Neural progenitor cell (in vitro differentiated cells): Measurements from ENCODE around the gene UBA1. TPM values are rescaled to one million over a fixed set of nuclear protein-coding genes. Genes with fewer than 3 reads are reported as not detected.

Experiments used
- DNase-seq: peaks from one replicate; pipeline ENCODE4 v3.0.0-alpha.2; 2016; ENCODE audit warnings: low spot score
- H2AFZ ChIP-seq: fragments of 200-600 bp; sonication (generic); replicated peaks from 2 replicates; pipeline ENCODE4 v1.6.1; 2016; ENCODE audit warnings: antibody characterized with exemption
- H3F3A ChIP-seq: fragments of 200-600 bp; sonication (generic); 2 replicates; pipeline ENCODE4 v1.6.1; 2016; ENCODE audit warnings: antibody characterized with exemption, low read depth
- H3K27ac ChIP-seq: fragments of 200-600 bp; sonication (generic); 2 replicates; pipeline ENCODE4 v1.5.1; 2016; ENCODE audit warnings: mild to moderate bottlenecking
- H3K27me3 ChIP-seq: fragments of 200-600 bp; sonication (generic); 2 replicates; pipeline ENCODE4 v1.6.1; 2016; ENCODE audit warnings: mild to moderate bottlenecking, moderate library complexity
- H3K36me3 ChIP-seq: fragments of 200-600 bp; sonication (generic); 2 replicates; pipeline ENCODE4 v1.5.1; 2016
- H3K4me1 ChIP-seq: fragments of 200-600 bp; sonication (generic); 2 replicates; pipeline ENCODE4 v1.6.1; 2016; ENCODE audit warnings: mixed run types
- H3K4me2 ChIP-seq: fragments of 200-600 bp; sonication (generic); 2 replicates; pipeline ENCODE4 v1.6.1; 2016
- H3K4me3 ChIP-seq: fragments of 200-600 bp; sonication (generic); 2 replicates; pipeline ENCODE4 v1.5.1; 2016
- H3K79me2 ChIP-seq: fragments of 200-600 bp; sonication (generic); 2 replicates; pipeline ENCODE4 v1.6.1; 2016; ENCODE audit warnings: low read depth
- H3K9ac ChIP-seq: fragments of 200-600 bp; sonication (generic); 2 replicates; pipeline ENCODE4 v1.6.1; 2016
- H3K9me3 ChIP-seq: fragments of 200-600 bp; sonication (generic); 2 replicates; pipeline ENCODE4 v1.5.1; 2016; ENCODE audit warnings: low read depth
- H4K20me1 ChIP-seq: fragments of 200-600 bp; sonication (generic); 2 replicates; pipeline ENCODE4 v1.6.1; 2016; ENCODE audit warnings: low read depth
- H3K27ac Mint-ChIP-seq: 3 replicates; pipeline ENCODE4 v1.8.0; 2021; ENCODE audit warnings: mixed read lengths
- H3K27me3 Mint-ChIP-seq: 2 replicates; pipeline ENCODE4 v1.8.0; 2022; ENCODE audit warnings: low read depth, mild to moderate bottlenecking, inconsistent platforms, moderate library complexity, mixed read lengths; ENCODE audit not compliant: insufficient read depth
- H3K36me3 Mint-ChIP-seq: 3 replicates; pipeline ENCODE4 v1.8.0; 2021; ENCODE audit warnings: mixed read lengths
- H3K4me1 Mint-ChIP-seq: 3 replicates; pipeline ENCODE4 v1.8.0; 2021; ENCODE audit warnings: mixed read lengths
- H3K4me3 Mint-ChIP-seq: 3 replicates; pipeline ENCODE4 v1.8.0; 2021; ENCODE audit warnings: mild to moderate bottlenecking, moderate library complexity, mixed read lengths
- H3K9me3 Mint-ChIP-seq: 3 replicates; pipeline ENCODE4 v1.8.0; 2020; ENCODE audit warnings: mixed read lengths
- CTCF ChIP-seq: fragments of 200-600 bp; sonication (generic); IDR thresholded peaks from 2 replicates; pipeline ENCODE4 v1.5.1; 2017; ENCODE audit warnings: antibody characterized with exemption, mild to moderate bottlenecking
- EZH2 ChIP-seq: fragments of 200-600 bp; sonication (generic); IDR thresholded peaks from 2 replicates; pipeline ENCODE4 v1.6.1; 2017; ENCODE audit warnings: antibody characterized with exemption, mild to moderate bottlenecking, moderate library complexity
- EZH2phosphoT487 ChIP-seq: fragments of 200-600 bp; sonication (generic); IDR thresholded peaks from 2 replicates; pipeline ENCODE4 v1.6.1; 2017; ENCODE audit warnings: antibody characterized with exemption
- total RNA-seq: library from RNA; depleted of rRNA; stranded (reverse); fragments of >200 nt; gene quantifications from 2 replicates; pipeline ENCODE4 v1.2.3, GENCODE V29; 2015; ENCODE audit warnings: low replicate concordance

UBA1 gene
- total RNA-seq, 1 donor from 2014 or later, result 291 TPM

GRCh38 chrX:47181301-47181700 lies 12.3 kb upstream of the UBA1 start:
- Histone ChIP-seq H3K9me3 (no peaks in the 10 kb centered on the region), H3K27ac (no peak overlapping the region), H3K4me1 (no peaks in the 10 kb centered on the region), H2AFZ (no peak overlapping the region), H3K27me3 (no peaks in the 10 kb centered on the region), H3K4me2 (no peak overlapping the region), H4K20me1 (no peaks in the 10 kb centered on the region), H3K79me2 (no peaks in the 10 kb centered on the region), H3K9ac (no peak overlapping the region), H3K36me3 (no peaks in the 10 kb centered on the region), H3F3A (no peaks in the 10 kb centered on the region), H3K4me3 (no peak overlapping the region)
- no peak overlapping the region for H3K4me3 Mint-ChIP-seq
- no peaks in the 10 kb centered on the region for H3K4me1 Mint-ChIP-seq
- no peak for DNase-seq
- TF ChIP-seq EZH2phosphoT487 (no peak), EZH2 (no peak), CTCF (no peak)
- peaks cover 6% of the 10 kb centered on the region for H3K27me3 Mint-ChIP-seq
- no peak overlapping the region for H3K27ac Mint-ChIP-seq
- H3K36me3 Mint-ChIP-seq, result peaks cover 17% of the 10 kb centered on the region
- peaks cover 11% of the 10 kb centered on the region for H3K9me3 Mint-ChIP-seq

- Mint-ChIP-seq H3K36me3 (peaks cover 15% of the 10 kb centered on the region), H3K27me3 (peaks cover 6% of the 10 kb centered on the region), H3K4me3 (no peak overlapping the region), H3K4me1 (no peaks in the 10 kb centered on the region), H3K27ac (no peak overlapping the region), H3K9me3 (peaks cover 8% of the 10 kb centered on the region)
- Histone ChIP-seq H3K27me3 (no peaks in the 10 kb centered on the region), H3K4me3 (no peak overlapping the region), H3K4me2 (no peak overlapping the region), H3K9me3 (no peaks in the 10 kb centered on the region), H3K9ac (no peak overlapping the region), H3K36me3 (no peaks in the 10 kb centered on the region), H2AFZ (no peak overlapping the region), H3K27ac (no peak overlapping the region), H4K20me1 (no peaks in the 10 kb centered on the region), H3F3A (no peaks in the 10 kb centered on the region), H3K79me2 (no peaks in the 10 kb centered on the region), H3K4me1 (no peaks in the 10 kb centered on the region)
- TF ChIP-seq CTCF (no peak), EZH2 (no peak), EZH2phosphoT487 (no peak)
- no peak for DNase-seq
Measured at GRCh38 chrX:47182106-47182700, 11.4 kb upstream of the UBA1 start.

- Histone ChIP-seq H3K4me2 (no peak overlapping the region), H3K9ac (no peak overlapping the region), H3K27me3 (no peaks in the 10 kb centered on the region), H3K4me3 (no peak overlapping the region), H3K27ac (no peak overlapping the region), H4K20me1 (no peaks in the 10 kb centered on the region), H3K4me1 (no peaks in the 10 kb centered on the region), H3K79me2 (no peaks in the 10 kb centered on the region), H3K9me3 (no peaks in the 10 kb centered on the region), H2AFZ (no peak overlapping the region), H3F3A (peaks cover 6% of the 10 kb centered on the region), H3K36me3 (no peaks in the 10 kb centered on the region)
- Mint-ChIP-seq H3K27me3 (peaks cover 6% of the 10 kb centered on the region), H3K27ac (no peak overlapping the region), H3K9me3 (peaks cover 4% of the 10 kb centered on the region), H3K4me1 (no peaks in the 10 kb centered on the region), H3K4me3 (peak overlapping the region; percentile 27), H3K36me3 (peaks cover 7% of the 10 kb centered on the region)
- no peak for DNase-seq
- TF ChIP-seq EZH2phosphoT487 (no peak), EZH2 (no peak), CTCF (no peak)
Measured at GRCh38 chrX:47184486-47184885, 9.1 kb upstream of the UBA1 start.
